HG03442 (cell line): ENCODE results near the gene MBOAT1.
A peak's percentile ranks its signal among the peaks of the same experiment; 100 is the strongest.

Source experiments
- ATAC-seq: cut with Tn5 transposase; IDR thresholded peaks from one replicate; pipeline ENCODE4 v1.9.1; 2021; ENCODE audit warnings: mild to moderate bottlenecking, moderate library complexity; ENCODE audit not compliant: unreplicated experiment

Gene MBOAT1

GRCh38 chr6:20235041-20235440, 22.8 kb upstream of the MBOAT1 start:
- ATAC-seq, result no peak

DNA sequence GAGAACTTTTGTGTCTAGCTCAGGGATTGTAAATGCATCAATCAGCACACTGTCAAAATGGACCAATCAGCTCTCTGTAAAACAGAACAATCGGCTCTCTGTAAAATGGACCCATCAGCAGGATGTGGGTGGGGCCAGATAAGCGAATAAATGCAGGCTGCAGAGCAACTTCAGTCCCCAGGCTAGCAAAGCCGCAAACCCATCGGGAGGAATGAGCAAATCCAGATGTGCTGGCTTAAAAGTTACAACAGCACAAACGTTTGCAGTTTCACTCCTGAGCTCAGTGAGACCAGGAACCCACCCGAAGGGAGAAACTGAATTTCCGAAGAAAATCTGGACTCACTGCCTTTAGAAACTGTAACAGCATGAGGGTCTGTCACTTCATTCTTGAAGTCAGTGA, 21.9 kb upstream of the MBOAT1 start:
- ATAC-seq, result no peak

DNA sequence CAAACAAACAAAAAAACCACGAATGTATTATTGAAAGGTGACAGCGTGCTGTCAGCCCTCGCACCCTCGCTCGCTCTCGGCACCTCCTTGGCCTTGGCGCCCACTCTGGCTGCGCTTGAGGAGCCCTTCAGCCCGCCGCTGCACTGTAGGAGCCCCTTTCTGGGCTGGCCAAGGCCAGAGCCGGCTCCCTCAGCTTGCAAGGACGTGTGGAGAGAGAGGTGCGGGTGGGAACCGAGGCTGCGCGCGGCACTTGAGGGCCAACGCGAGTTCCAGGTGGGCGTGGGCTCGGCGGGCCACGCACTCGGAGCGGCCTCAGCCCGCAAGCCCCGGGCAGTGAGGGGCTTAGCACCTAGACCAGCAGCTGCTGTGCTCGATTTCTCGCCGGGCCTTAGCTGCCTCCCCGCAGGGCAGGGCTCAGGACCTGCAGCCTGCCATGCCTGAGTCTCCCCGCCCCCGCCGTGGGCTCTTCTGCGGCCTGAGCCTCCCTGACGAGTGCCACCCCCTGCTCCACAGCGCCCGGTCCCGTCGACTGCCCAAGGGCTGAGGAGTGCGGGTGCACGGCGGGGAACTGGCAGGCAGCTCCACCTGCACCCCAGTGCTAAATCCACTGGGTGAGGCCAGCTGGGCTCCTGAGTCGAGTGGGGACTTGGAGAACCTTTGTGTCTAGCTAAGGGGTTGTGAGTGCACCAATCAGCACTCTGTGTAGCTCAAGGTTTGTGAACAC, 20.9 kb upstream of the MBOAT1 start:
- no peak for ATAC-seq

- ATAC-seq, result no peak
Observed at GRCh38 chr6:20232188-20232587, 19.9 kb upstream of the MBOAT1 start.

DNA sequence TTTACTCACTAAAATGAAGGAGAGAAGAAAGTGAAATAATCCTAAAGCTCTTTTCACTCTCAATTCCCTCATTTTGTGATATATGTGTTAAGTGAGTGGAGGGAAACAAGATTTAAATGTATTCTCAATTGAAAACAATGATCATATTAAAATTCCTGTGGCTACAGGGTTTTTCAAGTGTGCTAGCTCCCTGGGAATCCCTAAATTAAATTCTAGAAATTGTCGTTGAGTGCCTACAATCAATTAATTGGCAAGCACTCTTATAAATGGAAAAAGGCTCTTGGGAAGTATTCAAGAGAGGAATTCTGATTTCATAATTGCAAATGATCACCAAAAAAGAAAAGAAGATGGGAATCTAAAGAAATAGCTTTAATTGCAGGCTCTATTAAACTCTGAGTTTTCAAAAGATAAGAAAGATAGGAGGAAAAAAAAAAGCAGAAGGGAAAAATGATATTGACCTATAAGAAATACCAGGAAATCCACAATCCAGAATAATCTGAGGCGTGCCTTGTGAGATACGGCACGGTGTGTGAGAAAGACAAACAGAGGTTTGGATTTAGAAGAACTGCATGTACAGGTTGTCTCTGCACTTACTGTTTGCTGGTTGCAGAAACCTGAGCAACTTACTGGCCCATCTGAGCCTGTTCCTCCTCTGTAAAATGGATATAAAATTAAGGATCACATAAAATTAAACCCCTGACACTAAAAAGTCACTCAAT, 18.3 kb upstream of the MBOAT1 start:
- no peak for ATAC-seq

DNA sequence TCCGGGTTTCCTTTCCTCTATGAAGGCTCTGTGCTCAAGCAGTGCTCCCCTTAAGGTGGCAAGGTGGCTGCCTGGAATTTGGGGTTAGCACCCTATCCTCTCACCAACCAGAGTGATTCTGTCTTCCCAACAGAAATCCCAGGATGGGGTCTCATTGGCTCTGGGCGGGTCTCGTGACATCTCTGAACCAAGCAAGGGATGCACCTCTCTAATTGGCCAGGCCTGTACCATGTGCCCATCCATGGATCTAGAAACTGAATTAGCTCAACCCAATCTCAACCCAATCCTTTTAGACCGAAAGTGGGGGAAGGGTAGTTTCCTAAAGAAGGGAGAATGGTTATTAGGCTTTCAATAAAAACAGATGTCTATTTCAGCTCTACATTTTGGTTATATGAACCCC, 17.6 kb upstream of the MBOAT1 start:
- ATAC-seq, result no peak

- ATAC-seq, result no peak
Observed at GRCh38 chr6:20227350-20227749, 15.1 kb upstream of the MBOAT1 start.

DNA sequence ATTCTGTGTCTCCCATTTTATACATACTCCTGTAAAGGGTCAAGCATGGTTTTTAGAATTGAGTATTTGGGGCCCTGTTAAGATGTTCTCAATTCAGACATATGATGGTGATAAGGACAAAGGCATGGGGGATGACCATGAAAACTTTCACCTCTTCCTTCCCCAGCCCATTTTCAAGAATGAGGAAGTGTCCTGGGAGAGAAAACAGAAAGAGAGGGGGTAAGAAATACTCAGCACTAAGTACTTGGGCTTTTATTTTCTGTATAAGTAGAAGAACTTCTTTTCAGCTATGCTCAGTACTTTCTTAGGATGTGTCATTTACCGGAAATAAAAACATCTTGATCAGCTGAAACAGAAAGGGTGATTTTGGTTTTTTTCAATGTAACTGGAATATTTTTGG, 10.9 kb upstream of the MBOAT1 start:
- ATAC-seq, result no peak

DNA sequence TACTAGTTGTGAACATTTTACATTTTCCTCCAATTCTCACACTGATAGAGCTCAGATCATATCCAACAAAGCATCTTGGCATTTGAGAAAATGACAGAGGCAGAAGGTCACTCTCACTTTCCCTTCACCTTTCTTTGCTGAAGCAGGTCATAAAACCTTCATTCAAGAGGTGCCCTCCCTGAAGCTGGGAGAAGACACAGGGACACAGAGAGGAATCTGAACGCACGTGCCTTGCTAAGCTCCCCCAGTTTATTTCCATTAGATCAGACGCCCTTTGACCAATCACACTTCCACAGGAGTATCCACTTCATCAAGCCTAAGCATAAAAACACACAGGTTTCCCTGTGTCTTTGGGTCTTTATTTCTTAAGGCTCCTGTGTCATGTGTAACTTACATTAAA, 9.2 kb upstream of the MBOAT1 start:
- no peak for ATAC-seq

GRCh38 chr6:20220359-20220758, 8.1 kb upstream of the MBOAT1 start:
- ATAC-seq, result no peak

DNA sequence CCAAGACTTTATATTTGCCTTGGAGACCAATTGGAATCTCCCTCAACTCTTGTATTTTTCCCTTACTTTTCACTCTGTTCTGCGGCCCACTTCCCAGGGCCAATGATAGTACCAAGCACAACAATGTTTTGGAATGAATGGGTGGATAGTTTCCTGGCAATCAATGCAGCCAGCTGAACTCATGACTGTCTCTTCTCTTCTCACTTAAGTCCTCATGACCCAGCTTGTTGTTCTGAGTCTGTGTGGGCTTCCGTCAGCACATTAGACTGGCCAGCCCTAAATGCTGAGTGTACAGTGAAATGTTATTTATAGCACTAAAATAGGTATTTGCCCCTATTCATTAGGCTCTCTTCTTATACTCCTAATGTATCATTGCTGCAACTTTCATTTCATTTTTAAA, 5.6 kb upstream of the MBOAT1 start:
- no peak for ATAC-seq

DNA sequence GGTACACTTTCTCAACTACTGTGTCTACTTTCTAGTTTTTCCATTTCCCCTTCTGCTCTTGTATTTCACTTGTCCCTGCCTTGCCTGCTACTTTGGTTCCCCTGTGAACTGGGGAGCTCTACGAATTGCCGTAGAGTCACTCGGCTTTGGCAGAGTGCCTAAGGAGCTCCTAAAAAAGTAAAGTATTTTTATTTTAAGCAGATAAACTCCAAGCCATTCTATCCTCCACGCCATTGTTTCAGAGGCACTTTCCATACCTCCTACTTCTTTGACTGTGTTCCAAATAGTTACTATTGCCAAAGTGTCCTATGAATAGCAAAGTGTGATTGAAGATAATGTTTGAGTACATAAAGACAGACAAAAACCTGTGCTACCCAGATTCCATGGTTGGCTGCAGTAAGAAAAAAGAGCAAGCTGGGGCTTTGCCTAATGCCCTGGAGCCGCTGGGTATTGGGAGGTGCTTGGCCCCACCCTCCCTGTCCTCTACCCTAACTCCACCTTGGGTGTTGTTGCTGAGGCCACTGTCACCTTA, 5.1 kb upstream of the MBOAT1 start:
- ATAC-seq, result no peak

GRCh38 chr6:20215310-20215709, 3.0 kb upstream of the MBOAT1 start:
- no peak for ATAC-seq

- no peak for ATAC-seq
Observed at GRCh38 chr6:20213271-20213798, 1.1 kb upstream of the MBOAT1 start.

GRCh38 chr6:20211941-20212391, 303 bp downstream of the MBOAT1 start:
- peak; percentile 33 for ATAC-seq

GRCh38 chr6:20211037-20211940, 980 bp downstream of the MBOAT1 start:
- ATAC-seq, result peak; percentile 23

DNA sequence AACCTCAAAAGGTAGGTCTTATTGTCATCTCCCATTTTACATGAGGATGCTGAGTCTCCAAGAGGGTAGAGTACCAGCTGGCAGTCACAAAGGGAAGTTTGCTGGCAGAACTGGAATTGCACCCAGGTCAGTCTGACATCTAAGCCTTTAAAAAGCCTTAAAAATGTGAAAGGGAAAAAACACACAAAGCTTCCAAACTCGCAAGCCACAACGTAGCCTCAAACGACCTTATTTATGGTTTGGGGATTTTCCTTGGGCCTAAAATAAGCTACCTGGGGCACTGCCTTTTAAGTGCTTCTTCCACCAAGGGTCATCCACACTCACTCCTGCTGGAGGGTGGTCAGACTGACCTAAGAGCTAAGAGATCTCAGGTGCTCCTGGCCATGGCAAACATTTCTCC, 2.1 kb downstream of the MBOAT1 start:
- ATAC-seq, result no peak

DNA sequence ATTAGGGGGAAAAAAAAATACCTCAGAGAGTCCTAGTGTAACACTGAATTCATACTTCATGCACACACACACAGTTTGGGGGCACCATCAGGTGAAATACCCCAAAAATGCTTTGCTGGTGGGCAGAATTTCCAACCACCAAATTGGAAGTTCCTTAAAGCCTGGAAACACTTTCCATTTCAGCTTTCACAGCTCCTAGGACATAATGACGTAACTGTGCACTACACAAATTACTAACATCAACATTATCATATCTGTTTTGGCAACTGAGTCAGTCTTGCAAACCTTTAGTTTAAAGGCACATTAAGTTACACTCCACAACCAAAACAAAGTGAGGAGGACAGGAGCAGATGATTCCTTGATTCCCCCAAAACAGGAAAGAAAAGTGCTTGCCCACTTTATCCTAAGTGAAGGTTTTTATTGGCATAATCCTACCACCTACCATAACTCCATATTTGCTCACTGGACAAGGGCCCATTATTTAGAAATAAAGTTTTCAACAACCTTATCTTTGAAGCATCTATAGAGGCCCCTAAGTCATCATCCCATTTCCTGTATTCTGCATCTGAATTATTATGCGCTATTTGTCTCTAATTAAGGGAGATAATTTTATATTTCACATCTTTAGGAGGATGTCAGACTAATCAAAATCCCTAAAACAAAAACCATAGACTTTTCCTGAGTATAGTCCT, 3.4 kb downstream of the MBOAT1 start:
- ATAC-seq, result no peak

GRCh38 chr6:20207088-20207418, 5.2 kb downstream of the MBOAT1 start:
- no peak for ATAC-seq

DNA sequence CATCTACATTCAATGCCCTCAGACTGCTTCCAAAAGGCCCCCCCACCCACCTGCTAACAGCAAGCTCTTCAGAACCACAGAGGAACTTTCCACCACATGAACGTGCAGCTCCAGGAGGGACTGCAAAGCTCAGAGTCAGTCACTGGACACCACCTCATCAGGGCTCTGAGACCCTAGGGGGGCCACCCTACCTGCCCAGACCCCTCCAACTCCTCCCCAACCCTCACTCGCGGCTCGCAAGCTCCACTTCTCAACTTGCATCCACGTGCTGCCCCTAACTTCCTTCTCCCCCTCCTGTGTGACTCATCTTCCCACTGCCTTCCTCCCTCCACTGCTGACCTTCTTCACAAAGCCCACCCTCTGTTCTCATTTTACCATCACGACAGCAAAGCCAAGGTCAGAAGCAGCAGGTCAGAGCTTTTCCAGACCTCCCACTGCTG, 6.5 kb downstream of the MBOAT1 start:
- ATAC-seq, result no peak

- ATAC-seq, result no peak
Observed at GRCh38 chr6:20204512-20204894, 7.8 kb downstream of the MBOAT1 start.
